ENCODE measurements around the gene PCK1. TPM values are rescaled to one million over a fixed set of nuclear protein-coding genes. Genes with fewer than 3 reads are reported as not detected.

Gene PCK1
- total RNA-seq, 1 experiment from 2014 or later: not detected

DNA sequence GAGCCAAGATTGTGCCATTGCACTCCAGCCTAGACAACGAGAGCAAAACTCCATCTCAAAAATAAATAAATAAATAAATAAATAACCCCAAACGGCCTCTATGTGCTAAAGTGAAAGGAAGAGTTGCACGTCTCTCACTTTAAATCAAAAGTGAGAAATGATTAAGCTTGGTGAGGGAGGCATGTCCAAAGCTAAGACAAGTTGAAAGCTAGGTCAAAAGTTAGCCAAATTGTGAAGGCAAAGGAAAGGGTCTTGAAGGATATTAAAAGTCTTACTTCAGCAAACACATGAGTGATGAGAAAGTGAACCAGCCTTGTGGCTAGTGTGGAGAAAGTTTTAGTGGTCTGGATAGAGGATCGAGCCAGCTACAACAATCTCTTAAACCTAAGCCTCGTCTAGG, 45.0 kb downstream of the PCK1 start:
- TF ChIP-seq EZH2phosphoT487 (IDR thresholded peaks at IDR 0.05; ENCODE audit: borderline replicate concordance, low read length) (no peak), EZH2 (IDR thresholded peaks at IDR 0.05; ENCODE audit: low read length, unreplicated experiment) (no peak)
- TF ChIP-seq, protein P1, sequence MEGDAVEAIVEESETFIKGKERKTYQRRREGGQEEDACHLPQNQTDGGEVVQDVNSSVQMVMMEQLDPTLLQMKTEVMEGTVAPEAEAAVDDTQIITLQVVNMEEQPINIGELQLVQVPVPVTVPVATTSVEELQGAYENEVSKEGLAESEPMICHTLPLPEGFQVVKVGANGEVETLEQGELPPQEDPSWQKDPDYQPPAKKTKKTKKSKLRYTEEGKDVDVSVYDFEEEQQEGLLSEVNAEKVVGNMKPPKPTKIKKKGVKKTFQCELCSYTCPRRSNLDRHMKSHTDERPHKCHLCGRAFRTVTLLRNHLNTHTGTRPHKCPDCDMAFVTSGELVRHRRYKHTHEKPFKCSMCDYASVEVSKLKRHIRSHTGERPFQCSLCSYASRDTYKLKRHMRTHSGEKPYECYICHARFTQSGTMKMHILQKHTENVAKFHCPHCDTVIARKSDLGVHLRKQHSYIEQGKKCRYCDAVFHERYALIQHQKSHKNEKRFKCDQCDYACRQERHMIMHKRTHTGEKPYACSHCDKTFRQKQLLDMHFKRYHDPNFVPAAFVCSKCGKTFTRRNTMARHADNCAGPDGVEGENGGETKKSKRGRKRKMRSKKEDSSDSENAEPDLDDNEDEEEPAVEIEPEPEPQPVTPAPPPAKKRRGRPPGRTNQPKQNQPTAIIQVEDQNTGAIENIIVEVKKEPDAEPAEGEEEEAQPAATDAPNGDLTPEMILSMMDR (conservative IDR thresholded peaks at IDR 0.05; ENCODE audit: low read depth, low read length): no peak
- H3K27me3 ChIP-seq (ENCODE audit: low read length): no peaks in the 10 kb centered on the region
- H3K4me1 ChIP-seq (ENCODE audit: insufficient read depth, low read length): peaks cover 7% of the 10 kb centered on the region
- no peak overlapping the region for H3K27ac ChIP-seq (ENCODE audit: low read length)
- no peaks in the 10 kb centered on the region for H3F3A ChIP-seq (ENCODE audit: low read length, unreplicated experiment)
- no peaks in the 10 kb centered on the region for H3K9me2 ChIP-seq (replicated peaks; ENCODE audit: low read length)
- H3K4me3 ChIP-seq (ENCODE audit: low read length): no peak overlapping the region
- ChIA-PET CTCF (no interaction called here), POLR2A (ENCODE audit: unreplicated experiment) (no interaction called here)
- no peak overlapping the region for H3K4me2 ChIP-seq (ENCODE audit: low read length)
- no peak overlapping the region for H3K9ac ChIP-seq (ENCODE audit: low read length)
- BruUV-seq (replicated peaks): no TSS peak
- H3K9me3 ChIP-seq (ENCODE audit: low read length): no peaks in the 10 kb centered on the region
- H3K36me3 ChIP-seq (ENCODE audit: low read depth, low read length): no peaks in the 10 kb centered on the region
- no peaks in the 10 kb centered on the region for H4K20me1 ChIP-seq (ENCODE audit: low read length)
- DNase-seq (no peak), ATAC-seq (no peak)
- no peaks in the 10 kb centered on the region for H3K79me2 ChIP-seq (ENCODE audit: low read length)
- no peak overlapping the region for H2AFZ ChIP-seq (ENCODE audit: low read length)
- intact Hi-C loops (cut with micrococcal nuclease): no loop called here

DNA sequence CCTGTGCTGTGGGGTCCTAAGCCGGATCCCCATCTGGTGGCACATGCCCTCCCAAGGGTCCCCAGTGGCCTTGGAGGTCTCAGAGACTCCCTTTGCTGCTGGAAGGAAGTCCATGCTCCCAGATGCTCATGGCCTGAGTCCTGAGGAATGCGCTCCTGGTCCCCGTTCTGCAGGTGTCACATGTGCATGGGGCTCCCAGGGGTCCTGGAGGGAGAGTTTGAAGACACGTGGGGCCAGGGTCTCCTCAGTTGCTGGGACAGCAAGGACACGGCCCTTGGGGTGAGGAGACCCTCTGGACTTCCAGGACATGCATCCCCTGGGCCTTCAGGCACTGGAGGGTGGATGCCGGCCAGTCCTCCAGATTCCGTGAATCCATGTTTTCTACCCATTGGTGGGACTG, 47.6 kb downstream of the PCK1 start:
- H3K4me1 ChIP-seq (ENCODE audit: insufficient read depth, low read length): no peaks in the 10 kb centered on the region
- H3F3A ChIP-seq (ENCODE audit: low read length, unreplicated experiment): no peaks in the 10 kb centered on the region
- intact Hi-C loops (cut with micrococcal nuclease): no loop called here
- POLR2A ChIA-PET (ENCODE audit: unreplicated experiment): no interaction called here
- BruUV-seq (replicated peaks): no TSS peak
- H2AFZ ChIP-seq (ENCODE audit: low read length): no peak overlapping the region
- CTCF ChIA-PET: no interaction called here
- H3K9ac ChIP-seq (ENCODE audit: low read length): no peak overlapping the region
- no peaks in the 10 kb centered on the region for H3K36me3 ChIP-seq (ENCODE audit: low read depth, low read length)
- H3K9me3 ChIP-seq (ENCODE audit: low read length): no peaks in the 10 kb centered on the region
- no peak for TF ChIP-seq EZH2phosphoT487 (IDR thresholded peaks at IDR 0.05; ENCODE audit: borderline replicate concordance, low read length)
- no peak for TF ChIP-seq EZH2 (IDR thresholded peaks at IDR 0.05; ENCODE audit: low read length, unreplicated experiment)
- TF ChIP-seq, protein P1 (conservative IDR thresholded peaks at IDR 0.05; ENCODE audit: low read depth, low read length): no peak
- H3K79me2 ChIP-seq (ENCODE audit: low read length): no peaks in the 10 kb centered on the region
- H4K20me1 ChIP-seq (ENCODE audit: low read length): no peaks in the 10 kb centered on the region
- no peak for ATAC-seq
- no peak overlapping the region for H3K4me2 ChIP-seq (ENCODE audit: low read length)
- no peaks in the 10 kb centered on the region for H3K27me3 ChIP-seq (ENCODE audit: low read length)
- no peak overlapping the region for H3K27ac ChIP-seq (ENCODE audit: low read length)
- H3K9me2 ChIP-seq (replicated peaks; ENCODE audit: low read length): no peaks in the 10 kb centered on the region
- no peak for DNase-seq
- no peak overlapping the region for H3K4me3 ChIP-seq (ENCODE audit: low read length)

- no TSS peak for BruUV-seq (replicated peaks)
- Histone ChIP-seq H3K79me2 (ENCODE audit: low read length) (no peaks in the 10 kb centered on the region), H3K4me3 (ENCODE audit: low read length) (no peak overlapping the region), H4K20me1 (ENCODE audit: low read length) (no peaks in the 10 kb centered on the region), H3F3A (ENCODE audit: low read length, unreplicated experiment) (no peaks in the 10 kb centered on the region), H3K27me3 (ENCODE audit: low read length) (no peaks in the 10 kb centered on the region), H3K9me2 (replicated peaks; ENCODE audit: low read length) (no peaks in the 10 kb centered on the region), H3K4me2 (ENCODE audit: low read length) (no peak overlapping the region), H3K4me1 (ENCODE audit: insufficient read depth, low read length) (no peaks in the 10 kb centered on the region), H3K36me3 (ENCODE audit: low read depth, low read length) (no peaks in the 10 kb centered on the region), H2AFZ (ENCODE audit: low read length) (no peak overlapping the region), H3K9me3 (ENCODE audit: low read length) (no peaks in the 10 kb centered on the region), H3K9ac (ENCODE audit: low read length) (no peak overlapping the region), H3K27ac (ENCODE audit: low read length) (no peak overlapping the region)
- ChIA-PET POLR2A (ENCODE audit: unreplicated experiment) (no interaction called here), CTCF (interaction anchor here (0.7 kb wide), 1 partner anchor 13 kb away, joined by 4 read pairs; no protein-coding TSS in a partner anchor)
- no peak for DNase-seq
- no peak for ATAC-seq
- intact Hi-C loops (cut with micrococcal nuclease): no loop called here
- TF ChIP-seq EZH2phosphoT487 (IDR thresholded peaks at IDR 0.05; ENCODE audit: borderline replicate concordance, low read length) (no peak), EZH2 (IDR thresholded peaks at IDR 0.05; ENCODE audit: low read length, unreplicated experiment) (no peak)
- TF ChIP-seq, protein P1 (conservative IDR thresholded peaks at IDR 0.05; ENCODE audit: low read depth, low read length): no peak
These were observed 48.4 kb downstream of the PCK1 start for GRCh38 chr20:57609086-57609841.
